GM18526 (cell line): ENCODE data around the gene IPO5.

Source experiments
- POLR2A ChIP-seq: IDR thresholded peaks from 3 replicates; pipeline ENCODE4 v1.6.1; 2011; ENCODE audit not compliant: insufficient read length; ENCODE audit errors: extremely low read depth

The IPO5 gene

GRCh38 chr13:98068521-98068920 is 115.0 kb downstream of the IPO5 start:
- TF ChIP-seq POLR2A, result no peak

GRCh38 chr13:98069985-98070384 is 116.5 kb downstream of the IPO5 start:
- TF ChIP-seq POLR2A, result no peak

- no peak for TF ChIP-seq POLR2A
These were observed 117.8 kb downstream of the IPO5 start for GRCh38 chr13:98071316-98071715.

GRCh38 chr13:98072476-98072875 is 119.0 kb downstream of the IPO5 start:
- TF ChIP-seq POLR2A, result no peak
